B cell (primary cell): ENCODE data around the gene TSPAN5. TPM values are rescaled to one million over a fixed set of nuclear protein-coding genes. Genes with fewer than 3 reads are reported as not detected.

Source experiments
- ATAC-seq: fragments of 200-7000 bp; cut with Tn5 transposase; one replicate; pipeline ENCODE4 v1.10.0; 2021; ENCODE audit warnings: low read depth, mild to moderate bottlenecking, moderate number of reproducible peaks, moderate library complexity
- CTCF ChIA-PET: fragments of 350-600 bp; sonication (Branson Sonifier 250); formaldehyde crosslinking; loops from one replicate; lab custom pipeline; 2021; ENCODE audit warnings: antibody characterized with exemption, inconsistent platforms; lab: Charles Lee
- POLR2A ChIA-PET: fragments of 350-600 bp; sonication (Branson Sonifier 250); formaldehyde crosslinking; loops from one replicate; lab custom pipeline; 2021; ENCODE audit warnings: antibody characterized with exemption; lab: Charles Lee
- DNase-seq: peaks from one replicate; pipeline ENCODE4 v3.0.0; 2013
- H2AFZ ChIP-seq: 2 replicates; pipeline ENCODE4 v1.6.1; 2012; ENCODE audit warnings: mild to moderate bottlenecking, low read depth, low read length; ENCODE audit not compliant: insufficient read depth, poor library complexity, severe bottlenecking
- H3K27ac ChIP-seq, 2 donors: 1 replicate in 1 of 2; 2 replicates in 1 of 2; pipeline ENCODE4 v1.5.1; 2012 to 2013; ENCODE audit warnings: low read length in 2 of 2, mild to moderate bottlenecking in 2 of 2, moderate library complexity in 1 of 2
- H3K27me3 ChIP-seq, 4 experiments: fragments of 200-600 bp in 1 of 4; sonication (generic) in 1 of 4; replicated peaks in 1 of 4; 1 replicate in 2 of 4; 2 replicates in 2 of 4; pipeline versions ENCODE4 v1.6.1 to v1.7.0; 2013 to 2016; ENCODE audit warnings: low read length in 3 of 4, mild to moderate bottlenecking in 2 of 4, mixed read lengths in 1 of 4, moderate library complexity in 1 of 4; ENCODE audit not compliant: insufficient read depth in 4 of 4, control insufficient read depth in 3 of 4; ENCODE audit errors: control extremely low read depth in 1 of 4
- H3K36me3 ChIP-seq, 2 experiments: replicated peaks in 1 of 2; 1 replicate in 1 of 2; 2 replicates in 1 of 2; pipeline versions ENCODE4 v1.6.1 to v1.7.1; 2013; ENCODE audit warnings: low read length in 1 of 2; ENCODE audit not compliant: insufficient read depth in 2 of 2, control insufficient read depth in 1 of 2; ENCODE audit errors: control extremely low read depth in 1 of 2, extremely low read depth in 1 of 2
- H3K4me1 ChIP-seq, 2 donors: fragments of 200-600 bp in 1 of 2; sonication (generic) in 1 of 2; 1 replicate in 1 of 2; 2 replicates in 1 of 2; pipeline versions ENCODE4 v1.5.1 to v1.6.1; 2013 to 2017; ENCODE audit warnings: low read length in 2 of 2; ENCODE audit not compliant: control insufficient read depth in 2 of 2, insufficient read depth in 2 of 2
- H3K4me2 ChIP-seq: replicated peaks from 2 replicates; pipeline ENCODE3; 2012; ENCODE audit warnings: mild to moderate bottlenecking, low read depth, low read length; ENCODE audit not compliant: poor library complexity, severe bottlenecking
- H3K4me3 ChIP-seq, 5 experiments: fragments of 200-600 bp in 1 of 5; sonication (generic) in 1 of 5; 1 replicate in 3 of 5; 2 replicates in 2 of 5; pipeline versions ENCODE4 v1.5.1 to v1.7.0; 2011 to 2016; ENCODE audit warnings: low read length in 4 of 5, mild to moderate bottlenecking in 4 of 5, low read depth in 2 of 5, control low read depth in 1 of 5, moderate library complexity in 1 of 5; ENCODE audit not compliant: insufficient read depth in 1 of 5; ENCODE audit errors: control extremely low read depth in 1 of 5, extremely low read depth in 1 of 5
- H3K79me2 ChIP-seq: fragments of 200-600 bp; sonication (generic); one replicate; pipeline ENCODE4 v1.6.0; 2016; ENCODE audit warnings: low read length; ENCODE audit not compliant: control insufficient read depth, insufficient read depth
- H3K9ac ChIP-seq: fragments of 200-600 bp; sonication (generic); 2 replicates; pipeline ENCODE4 v1.6.1; 2017; ENCODE audit warnings: mild to moderate bottlenecking, low read length, moderate library complexity
- H3K9me3 ChIP-seq, 3 donors: one replicate each; pipeline versions ENCODE4 v1.6.1 to v1.7.1; 2013; ENCODE audit warnings: low read length in 2 of 3; ENCODE audit not compliant: control insufficient read depth in 2 of 3, insufficient read depth in 1 of 3; ENCODE audit errors: control extremely low read depth in 1 of 3
- H4K20me1 ChIP-seq: 2 replicates; pipeline ENCODE4 v1.6.0; 2012; ENCODE audit warnings: mild to moderate bottlenecking, low read length; ENCODE audit not compliant: insufficient read depth, control insufficient read depth, poor library complexity, severe bottlenecking
- H3K27ac Mint-ChIP-seq: one replicate; pipeline ENCODE4 v1.8.0; 2021; ENCODE audit warnings: mixed read lengths
- H3K27me3 Mint-ChIP-seq: one replicate; pipeline ENCODE4 v1.8.0; 2021; ENCODE audit warnings: mixed read lengths
- H3K4me1 Mint-ChIP-seq: one replicate; pipeline ENCODE4 v1.8.0; 2021; ENCODE audit warnings: mixed read lengths
- H3K4me3 Mint-ChIP-seq: one replicate; pipeline ENCODE4 v1.8.0; 2021; ENCODE audit warnings: mixed read lengths
- H3K9me3 Mint-ChIP-seq: one replicate; pipeline ENCODE4 v1.8.0; 2022; ENCODE audit warnings: mixed read lengths; ENCODE audit not compliant: insufficient read depth
- EZH2 ChIP-seq: IDR thresholded peaks from 2 replicates; pipeline ENCODE4 v1.6.1; 2012; ENCODE audit warnings: borderline replicate concordance, low read depth, mild to moderate bottlenecking, moderate library complexity, low read length; ENCODE audit not compliant: insufficient read depth, poor library complexity, severe bottlenecking
- WGBS: methylation state at CpG from one replicate; pipeline ENCODE4 v1.1.5; 2013; ENCODE audit warnings: missing lambda C conversion rate; ENCODE audit not compliant: insufficient coverage; 5-methylcytosine and 5-hydroxymethylcytosine counted together
- intact Hi-C: fragments of 100-400 bp; cut with micrococcal nuclease; formaldehyde crosslinking; loops from one replicate; pipeline ENCODE4 v1.10.0; 2022
- polyA plus RNA-seq: library from polyadenylated mRNA; depleted of rRNA; stranded (reverse); fragments of >200 nt; gene quantifications from 2 replicates; pipeline ENCODE4 v1.2.3, GENCODE V29; 2012
- total RNA-seq, 2 donors: library from RNA; stranded (reverse); fragments of 120-200 nt in 1 of 2; gene quantifications; 1 replicate in 1 of 2; 2 replicates in 1 of 2; pipeline versions ENCODE4 v1.2.3 to v1.2.4, GENCODE V29; 2013 to 2022
- TF ChIP-seq, protein P1 (sequence below): fragments of 200-600 bp; IDR thresholded peaks from one replicate; pipeline ENCODE4 v1.8.0; 2022; ENCODE audit warnings: antibody characterized with exemption, mild to moderate bottlenecking

TSPAN5 gene
- total and polyA plus RNA-seq, 2 donors (not counting 1 experiment from before 2014, with no cell fraction given), result 2.6 to 5.3 TPM

GRCh38 chr4:98544818-98545414, 113.5 kb downstream of the TSPAN5 start:
- Histone ChIP-seq H3K27me3 (no peaks in the 10 kb centered on the region), H3K79me2 (no peaks in the 10 kb centered on the region), H3K4me3 (no peak overlapping the region), H3K9ac (no peak overlapping the region), H2AFZ (no peak overlapping the region), H3K9me3 (no peaks in the 10 kb centered on the region), H3K4me2 (no peak overlapping the region), H3K27ac (no peak overlapping the region), H4K20me1 (no peaks in the 10 kb centered on the region), H3K36me3 (no peaks in the 10 kb centered on the region), H3K4me1 (no peaks in the 10 kb centered on the region)
- Mint-ChIP-seq H3K9me3 (no peaks in the 10 kb centered on the region), H3K27ac (no peak overlapping the region), H3K4me1 (no peaks in the 10 kb centered on the region), H3K4me3 (no peak overlapping the region), H3K27me3 (no peaks in the 10 kb centered on the region)
- ATAC-seq, result no peak
- ChIA-PET CTCF (interaction anchor here (0.6 to 0.7 kb wide), 2 partner anchors 11 to 403 kb away, joined by 3 read pairs; no protein-coding TSS in a partner anchor), POLR2A (no interaction called here)
- TF ChIP-seq, protein P1, sequence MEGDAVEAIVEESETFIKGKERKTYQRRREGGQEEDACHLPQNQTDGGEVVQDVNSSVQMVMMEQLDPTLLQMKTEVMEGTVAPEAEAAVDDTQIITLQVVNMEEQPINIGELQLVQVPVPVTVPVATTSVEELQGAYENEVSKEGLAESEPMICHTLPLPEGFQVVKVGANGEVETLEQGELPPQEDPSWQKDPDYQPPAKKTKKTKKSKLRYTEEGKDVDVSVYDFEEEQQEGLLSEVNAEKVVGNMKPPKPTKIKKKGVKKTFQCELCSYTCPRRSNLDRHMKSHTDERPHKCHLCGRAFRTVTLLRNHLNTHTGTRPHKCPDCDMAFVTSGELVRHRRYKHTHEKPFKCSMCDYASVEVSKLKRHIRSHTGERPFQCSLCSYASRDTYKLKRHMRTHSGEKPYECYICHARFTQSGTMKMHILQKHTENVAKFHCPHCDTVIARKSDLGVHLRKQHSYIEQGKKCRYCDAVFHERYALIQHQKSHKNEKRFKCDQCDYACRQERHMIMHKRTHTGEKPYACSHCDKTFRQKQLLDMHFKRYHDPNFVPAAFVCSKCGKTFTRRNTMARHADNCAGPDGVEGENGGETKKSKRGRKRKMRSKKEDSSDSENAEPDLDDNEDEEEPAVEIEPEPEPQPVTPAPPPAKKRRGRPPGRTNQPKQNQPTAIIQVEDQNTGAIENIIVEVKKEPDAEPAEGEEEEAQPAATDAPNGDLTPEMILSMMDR, result no peak
- TF ChIP-seq EZH2, result no peak
- intact Hi-C loops, result no loop called here
- WGBS, result 91% methylated on average over 2 of the region's 3 CpGs
- DNase-seq, result no peak

- no peak overlapping the region for H2AFZ ChIP-seq
- CTCF ChIA-PET, result no interaction called here
- WGBS, result 100% methylated on average over 2 of the region's 5 CpGs
These were observed 114.1 kb downstream of the TSPAN5 start for GRCh38 chr4:98544141-98544817.

More at GRCh38 chr4:98544141-98544817, 114.1 kb downstream of the TSPAN5 start:
- Mint-ChIP-seq H3K27ac (no peak overlapping the region), H3K9me3 (no peaks in the 10 kb centered on the region), H3K4me1 (no peaks in the 10 kb centered on the region), H3K4me3 (no peak overlapping the region), H3K27me3 (no peaks in the 10 kb centered on the region)
- POLR2A ChIA-PET, result no interaction called here
- Histone ChIP-seq H3K9ac (no peak overlapping the region), H3K27me3 (no peaks in the 10 kb centered on the region), H3K4me2 (no peak overlapping the region), H3K36me3 (no peaks in the 10 kb centered on the region), H3K9me3 (no peaks in the 10 kb centered on the region), H3K27ac (no peak overlapping the region), H4K20me1 (no peaks in the 10 kb centered on the region), H3K4me3 (no peak overlapping the region), H3K4me1 (no peaks in the 10 kb centered on the region), H3K79me2 (no peaks in the 10 kb centered on the region)
- TF ChIP-seq, protein P1, result no peak
- TF ChIP-seq EZH2, result no peak
- DNase-seq, result no peak
- intact Hi-C loops, result no loop called here
- ATAC-seq, result no peak
